Keratinocyte (primary cell): ENCODE data around the gene PAX5. TPM values are rescaled to one million over a fixed set of nuclear protein-coding genes. Genes with fewer than 3 reads are reported as not detected.

Source experiments
- DNase-seq: peaks from one replicate; pipeline ENCODE4 v3.0.0-alpha.2; 2011; ENCODE audit warnings: low read depth, missing footprints, low spot score
- FAIRE-seq: peaks from 2 replicates; lab custom pipeline; 2011; peaks lifted over from hg19 to GRCh38; lab: Jason Lieb, UNC
- H2AFZ ChIP-seq: 2 replicates; pipeline ENCODE4 v1.6.0; 2012; ENCODE audit warnings: low read length, control low read depth, inconsistent platforms; ENCODE audit not compliant: control insufficient read depth
- H3K27ac ChIP-seq: 2 replicates; pipeline ENCODE4 v1.5.1; 2011; ENCODE audit warnings: low read length; ENCODE audit not compliant: control insufficient read depth, insufficient read depth
- H3K27me3 ChIP-seq: 3 replicates; pipeline ENCODE4 v1.6.0; 2011; ENCODE audit warnings: low read length; ENCODE audit not compliant: control insufficient read depth, insufficient read depth; ENCODE audit errors: extremely low read depth
- H3K36me3 ChIP-seq, 2 experiments: 2 replicates in 1 of 2; 3 replicates in 1 of 2; pipeline ENCODE4 v1.5.1; 2011; ENCODE audit warnings: low read length in 2 of 2, mild to moderate bottlenecking in 1 of 2; ENCODE audit not compliant: control insufficient read depth in 2 of 2, insufficient read depth in 2 of 2; ENCODE audit errors: extremely low read depth in 1 of 2
- H3K4me1 ChIP-seq: 3 replicates; pipeline ENCODE4 v1.5.1; 2011; ENCODE audit warnings: low read length; ENCODE audit not compliant: control insufficient read depth, insufficient read depth; ENCODE audit errors: extremely low read depth
- H3K4me2 ChIP-seq: 3 replicates; pipeline ENCODE4 v1.6.0; 2011; ENCODE audit warnings: low read depth, low read length; ENCODE audit not compliant: control insufficient read depth, insufficient read depth; ENCODE audit errors: extremely low read depth
- H3K4me3 ChIP-seq, 3 experiments: fragments of 200-600 bp in 1 of 3; sonication (generic) in 1 of 3; 2 replicates in 2 of 3; 3 replicates in 1 of 3; pipeline ENCODE4 v1.5.1; 2011 to 2016; ENCODE audit warnings: low read length in 3 of 3, mild to moderate bottlenecking in 3 of 3, control low read depth in 2 of 3, inconsistent platforms in 1 of 3, low read depth in 1 of 3, mixed read lengths in 1 of 3, mixed run types in 1 of 3, moderate library complexity in 1 of 3; ENCODE audit not compliant: control insufficient read depth in 2 of 3, insufficient read depth in 2 of 3; ENCODE audit errors: extremely low read depth in 1 of 3
- H3K79me2 ChIP-seq: 2 replicates; pipeline ENCODE4 v1.6.0; 2012; ENCODE audit warnings: low read length; ENCODE audit not compliant: control insufficient read depth, insufficient read depth
- H3K9ac ChIP-seq: 3 replicates; pipeline ENCODE4 v1.6.0; 2011; ENCODE audit warnings: low read length; ENCODE audit not compliant: control insufficient read depth, insufficient read depth; ENCODE audit errors: extremely low read depth
- H3K9me1 ChIP-seq: 3 replicates; pipeline ENCODE4 v1.6.0; 2011; ENCODE audit warnings: low read length; ENCODE audit not compliant: control insufficient read depth, insufficient read depth; ENCODE audit errors: extremely low read depth
- H3K9me3 ChIP-seq: 2 replicates; pipeline ENCODE4 v1.5.1; 2012; ENCODE audit warnings: low read depth, low read length; ENCODE audit not compliant: control insufficient read depth
- H4K20me1 ChIP-seq: 3 replicates; pipeline ENCODE4 v1.6.0; 2011; ENCODE audit warnings: low read length; ENCODE audit not compliant: control insufficient read depth, insufficient read depth; ENCODE audit errors: extremely low read depth
- EZH2 ChIP-seq: IDR thresholded peaks from one replicate; pipeline ENCODE4 v1.6.1; 2012; ENCODE audit warnings: inconsistent platforms, mild to moderate bottlenecking, low read length, moderate library complexity
- dilution Hi-C: fragments of 300-500 bp; cut with MboI; formaldehyde crosslinking; loops from one replicate; pipeline ENCODE4 v1.7.0; 2020; ENCODE audit warnings: low sequenced_read_pairs; ENCODE audit not compliant: extremely low pct_ligation_motif_present
- polyA plus RNA-seq, 5 experiments: library from polyadenylated mRNA; depleted of rRNA in 3 of 5; stranded (reverse) in 3 of 5; stranded (forward) in 1 of 5; unstranded in 1 of 5; fragments of >200 nt; gene quantifications; 1 replicate in 1 of 5; 2 replicates in 3 of 5; 3 replicates in 1 of 5; pipeline versions ENCODE4 v1.2.1 to v1.2.3, GENCODE V29; 2011 to 2012; ENCODE audit warnings: missing spikeins in 2 of 5, low read depth in 1 of 5, low replicate concordance in 1 of 5
- TF ChIP-seq, protein P1 (sequence below), 3 experiments: IDR thresholded peaks in 1 of 3; conservative IDR thresholded peaks in 1 of 3; optimal IDR thresholded peaks in 1 of 3; 2 replicates in 2 of 3; 3 replicates in 1 of 3; pipeline versions ENCODE3 to v1.5.1; 2011; ENCODE audit warnings: low read length in 3 of 3, mild to moderate bottlenecking in 3 of 3, moderate library complexity in 2 of 3, control low read depth in 1 of 3, inconsistent platforms in 1 of 3; ENCODE audit not compliant: insufficient read depth in 2 of 3; ENCODE audit errors: extremely low read depth in 1 of 3

PAX5 gene
- polyA plus RNA-seq, 1 donor (not counting 4 experiments of a cell fraction or from before 2014, with no cell fraction given), result not detected

GRCh38 chr9:37061768-37062167 lies 27.7 kb upstream of the PAX5 start:
- no peaks in the 10 kb centered on the region for H3K9me3 ChIP-seq
- H3K4me2 ChIP-seq, result no peak overlapping the region
- FAIRE-seq (peak; percentile 82), DNase-seq (no peak)
- dilution Hi-C loops, result no loop called here
- no peak overlapping the region for H2AFZ ChIP-seq
- no peak overlapping the region for H3K4me3 ChIP-seq
- no peak overlapping the region for H3K9ac ChIP-seq
- H3K36me3 ChIP-seq, result no peaks in the 10 kb centered on the region
- TF ChIP-seq EZH2, result no peak
- TF ChIP-seq, protein P1, sequence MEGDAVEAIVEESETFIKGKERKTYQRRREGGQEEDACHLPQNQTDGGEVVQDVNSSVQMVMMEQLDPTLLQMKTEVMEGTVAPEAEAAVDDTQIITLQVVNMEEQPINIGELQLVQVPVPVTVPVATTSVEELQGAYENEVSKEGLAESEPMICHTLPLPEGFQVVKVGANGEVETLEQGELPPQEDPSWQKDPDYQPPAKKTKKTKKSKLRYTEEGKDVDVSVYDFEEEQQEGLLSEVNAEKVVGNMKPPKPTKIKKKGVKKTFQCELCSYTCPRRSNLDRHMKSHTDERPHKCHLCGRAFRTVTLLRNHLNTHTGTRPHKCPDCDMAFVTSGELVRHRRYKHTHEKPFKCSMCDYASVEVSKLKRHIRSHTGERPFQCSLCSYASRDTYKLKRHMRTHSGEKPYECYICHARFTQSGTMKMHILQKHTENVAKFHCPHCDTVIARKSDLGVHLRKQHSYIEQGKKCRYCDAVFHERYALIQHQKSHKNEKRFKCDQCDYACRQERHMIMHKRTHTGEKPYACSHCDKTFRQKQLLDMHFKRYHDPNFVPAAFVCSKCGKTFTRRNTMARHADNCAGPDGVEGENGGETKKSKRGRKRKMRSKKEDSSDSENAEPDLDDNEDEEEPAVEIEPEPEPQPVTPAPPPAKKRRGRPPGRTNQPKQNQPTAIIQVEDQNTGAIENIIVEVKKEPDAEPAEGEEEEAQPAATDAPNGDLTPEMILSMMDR (optimal IDR thresholded peaks at IDR 0.05 in 1 of 3, IDR thresholded peaks at IDR 0.05 in 1 of 3, conservative IDR thresholded peaks at IDR 0.05 in 1 of 3; ENCODE audit: extremely low read depth in 1 of 3, insufficient read depth in 2 of 3, low read length in 3 of 3), result no peak
- no peaks in the 10 kb centered on the region for H3K79me2 ChIP-seq
- H4K20me1 ChIP-seq, result no peaks in the 10 kb centered on the region
- H3K9me1 ChIP-seq, result no peaks in the 10 kb centered on the region
- H3K27me3 ChIP-seq, result peaks cover 20% of the 10 kb centered on the region
- H3K27ac ChIP-seq, result no peak overlapping the region
- no peaks in the 10 kb centered on the region for H3K4me1 ChIP-seq

DNA sequence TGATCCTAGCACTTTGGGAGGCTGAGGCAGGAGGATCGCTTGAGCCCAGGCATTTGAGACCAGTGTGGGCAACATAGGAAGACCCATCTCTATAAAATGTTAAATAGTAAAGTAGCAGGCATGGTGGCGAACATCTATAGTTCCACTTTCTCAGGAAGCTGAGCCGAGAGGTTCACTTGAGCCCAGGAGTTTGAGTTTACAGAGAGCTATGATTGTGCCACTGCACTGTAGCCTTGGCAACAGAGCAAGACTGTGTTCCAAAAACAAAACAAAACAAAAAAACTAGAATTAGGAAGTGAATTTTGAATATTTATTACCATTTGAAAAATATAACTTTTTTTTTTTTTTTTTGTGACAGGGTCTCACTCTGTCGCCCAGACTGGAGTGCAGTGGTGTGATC lies 26.8 kb upstream of the PAX5 start:
- H3K27me3 ChIP-seq, result peaks cover 14% of the 10 kb centered on the region
- dilution Hi-C loops, result no loop called here

More for the DNA sequence above, 26.8 kb upstream of the PAX5 start:
- no peak for TF ChIP-seq EZH2
- TF ChIP-seq, protein P1 (optimal IDR thresholded peaks at IDR 0.05 in 1 of 3, IDR thresholded peaks at IDR 0.05 in 1 of 3, conservative IDR thresholded peaks at IDR 0.05 in 1 of 3; ENCODE audit: extremely low read depth in 1 of 3, insufficient read depth in 2 of 3, low read length in 3 of 3), result no peak
- Histone ChIP-seq H3K9me3 (no peaks in the 10 kb centered on the region), H2AFZ (no peak overlapping the region), H3K9me1 (no peaks in the 10 kb centered on the region), H3K4me2 (no peak overlapping the region), H3K79me2 (no peaks in the 10 kb centered on the region), H3K27ac (no peak overlapping the region), H3K9ac (no peak overlapping the region), H3K4me1 (no peaks in the 10 kb centered on the region), H3K4me3 (no peak overlapping the region), H3K36me3 (no peaks in the 10 kb centered on the region), H4K20me1 (no peaks in the 10 kb centered on the region)
- FAIRE-seq, result no peak
- DNase-seq, result no peak
